ENCODE data around the gene GNE. TPM values are rescaled to one million over a fixed set of nuclear protein-coding genes. Genes with fewer than 3 reads are reported as not detected.

The GNE gene
- total and polyA plus RNA-seq, 2 of the 8 experiments (the other 6 are each of a cell fraction or from before 2014, with no cell fraction given): 5.1 to 11.1 TPM

- Histone ChIP-seq H3K18ac (ENCODE audit: extremely low read depth, low read length) (no peak overlapping the region), H4K5ac (ENCODE audit: insufficient read length, low read depth, low read length) (no peak overlapping the region), H3K27ac (ENCODE audit: low read depth, low read length) (no peak overlapping the region), H3K79me1 (ENCODE audit: low read depth, low read length) (no peaks in the 10 kb centered on the region), H2BK120ac (replicated peaks; ENCODE audit: low read depth, low read length) (no peak overlapping the region), H3K4me3 (ENCODE audit: extremely low read depth in 1 of 4, insufficient read depth in 2 of 4, low read depth in 3 of 4, low read length in 4 of 4) (no peak overlapping the region), H2BK20ac (ENCODE audit: low read length) (no peak overlapping the region), H3K23me2 (ENCODE audit: low read depth, low read length) (peaks cover 2% of the 10 kb centered on the region; the same call in 1 of the 2 replicates), H3K9ac (replicated peaks in 1 of 4; ENCODE audit: extremely low read depth in 1 of 4, low read depth in 3 of 4, low read length in 3 of 4) (no peak overlapping the region), H3K9me3 (ENCODE audit: insufficient read depth in 2 of 2, low read depth in 1 of 2, low read length in 1 of 2) (no peaks in the 10 kb centered on the region), H3K36me3 (ENCODE audit: control insufficient read depth in 2 of 4, insufficient read depth in 4 of 4, low read length in 3 of 4) (no peaks in the 10 kb centered on the region), H3K4me2 (ENCODE audit: insufficient read depth in 1 of 2, low read depth in 2 of 2, low read length in 2 of 2) (no peak overlapping the region), H4K8ac (ENCODE audit: extremely low read depth, insufficient read depth, low read length) (peak overlapping the region; percentile 0; the same call in 1 of the 2 replicates), H3K56ac (replicated peaks; ENCODE audit: insufficient read length, low read depth, low read length) (no peak overlapping the region), H3K79me2 (ENCODE audit: control insufficient read depth in 1 of 2, insufficient read depth in 2 of 2, low read length in 2 of 2) (no peaks in the 10 kb centered on the region), H3K23ac (ENCODE audit: insufficient read length) (no peak overlapping the region), H3K4ac (replicated peaks; ENCODE audit: insufficient read length, low read depth, low read length) (no peak overlapping the region), H4K91ac (replicated peaks; ENCODE audit: insufficient read length, low read length) (no peak overlapping the region), H2BK12ac (ENCODE audit: low read depth, low read length) (no peak overlapping the region), H2AFZ (ENCODE audit: low read length) (no peak overlapping the region), H2BK5ac (ENCODE audit: low read depth, low read length) (no peak overlapping the region; the same call in 1 of the 2 replicates), H3K27me3 (replicated peaks in 1 of 4; ENCODE audit: control insufficient read depth in 3 of 4, extremely low read depth in 1 of 4, insufficient read depth in 3 of 4, low read length in 3 of 4) (no peaks in the 10 kb centered on the region), H2BK15ac (ENCODE audit: low read length) (no peak overlapping the region), H4K20me1 (replicated peaks in 1 of 2; ENCODE audit: control insufficient read depth in 1 of 2, insufficient read depth in 2 of 2, low read length in 2 of 2) (no peaks in the 10 kb centered on the region), H3K4me1 (replicated peaks in 1 of 4; ENCODE audit: control insufficient read depth in 3 of 4, insufficient read depth in 4 of 4, low read length in 3 of 4) (peaks cover 0 to 4% (median 2%) of the 10 kb centered on the region in 4 experiments; a peak in 4 of 7 replicates), H2AK5ac (ENCODE audit: low read depth, low read length) (no peak overlapping the region), H3K14ac (ENCODE audit: insufficient read length) (no peak overlapping the region)
- CTCF ChIA-PET (ENCODE audit: partially characterized antibody): interaction anchor here (0.6 to 10.2 kb wide), 13 partner anchors 9 to 255 kb away, joined by 3 to 153 read pairs (median 4); partner anchors contain the start of gene GLIPR2
- 89% methylated on average over 17 of the region's 17 CpGs; no CpG with 5 or more reads in 1 of the 2 experiments for WGBS, 2 experiments (ENCODE audit: extremely low coverage in 1 of 2, insufficient coverage in 1 of 2, insufficient read length in 1 of 2, insufficient replicate concordance in 2 of 2, low coverage in 1 of 2, low lambda C conversion rate in 2 of 2, missing lambda C conversion rate in 1 of 2)
- FAIRE-seq: no peak
- TF ChIP-seq NRF1 (IDR thresholded peaks at IDR 0.05; ENCODE audit: low read depth, low read length) (no peak), SP1 (IDR thresholded peaks at IDR 0.05; ENCODE audit: low read depth, low read length) (no peak)
- POLR2A ChIA-PET (ENCODE audit: partially characterized antibody): interaction anchor here (1.6 kb wide), 1 partner anchor 21 kb away, joined by 5 read pairs; the partner anchor contains the start of gene CLTA
- DNase-seq (ENCODE audit: low read depth in 1 of 2, low spot score in 2 of 2): no peak
Measured at GRCh38 chr9:36169708-36170107, 88.5 kb downstream of the GNE start.

Data from H1 (cell line).